ENCODE results near the gene CHEK1.
"Not testable (repeated sequence)": the region's sequence is repeated elsewhere in the genome, so short reads cannot be mapped to it uniquely, and the experiment has no call there.

CHEK1 gene

GRCh38 chr11:125624756-125625213 lies at the start of gene CHEK1:
CHEK1 (plus strand) TSS chr11:125625163; CDS start chr11:125626769, 1,606 bp downstream.
- DNase-seq (ENCODE audit: low read depth in 2 of 2): no peak

- not testable (repeated sequence) for DNase-seq (ENCODE audit: low read depth in 2 of 2)
These were observed 47.8 kb upstream of the CHEK1 start for GRCh38 chr11:125577181-125577580.

GRCh38 chr11:125578783-125579182 lies 46.2 kb upstream of the CHEK1 start:
- no peak for DNase-seq (ENCODE audit: low read depth in 2 of 2)

GRCh38 chr11:125579811-125580210 lies 45.2 kb upstream of the CHEK1 start:
- no peak for DNase-seq (ENCODE audit: low read depth in 2 of 2)

- DNase-seq (ENCODE audit: low read depth in 2 of 2): no peak
These were observed 41.5 kb upstream of the CHEK1 start for GRCh38 chr11:125583496-125583895.

GRCh38 chr11:125585487-125585886 lies 39.5 kb upstream of the CHEK1 start:
- DNase-seq (ENCODE audit: low read depth in 2 of 2): no peak

- no peak for DNase-seq (ENCODE audit: low read depth in 2 of 2)
These were observed 38.3 kb upstream of the CHEK1 start for GRCh38 chr11:125586623-125587022.

- DNase-seq (ENCODE audit: low read depth in 2 of 2): no peak
These were observed 37.5 kb upstream of the CHEK1 start for GRCh38 chr11:125587480-125587879.

GRCh38 chr11:125588505-125588904 lies 36.5 kb upstream of the CHEK1 start:
- DNase-seq (ENCODE audit: low read depth in 2 of 2): no peak

- peak in 1 of 2 experiments; percentile 22 for DNase-seq (ENCODE audit: low read depth in 2 of 2)
These were observed 33.2 kb upstream of the CHEK1 start for GRCh38 chr11:125591649-125592304.

GRCh38 chr11:125592305-125593113 lies 32.5 kb upstream of the CHEK1 start, which contains the start of gene STT3A:
STT3A (plus strand) TSS chr11:125592852; CDS start chr11:125595916, 3,064 bp downstream.
- DNase-seq (ENCODE audit: low read depth in 2 of 2): peak; percentile 95 to 97

GRCh38 chr11:125593114-125593820 lies 31.7 kb upstream of the CHEK1 start:
- no peak for DNase-seq (ENCODE audit: low read depth in 2 of 2)

GRCh38 chr11:125594958-125595357 lies 30.0 kb upstream of the CHEK1 start:
- DNase-seq (ENCODE audit: low read depth in 2 of 2): no peak

GRCh38 chr11:125600663-125601062 lies 24.3 kb upstream of the CHEK1 start:
- DNase-seq (ENCODE audit: low read depth in 2 of 2): no peak

- no peak for DNase-seq (ENCODE audit: low read depth in 2 of 2)
These were observed 21.8 kb upstream of the CHEK1 start for GRCh38 chr11:125603207-125603606.

- DNase-seq (ENCODE audit: low read depth in 2 of 2): no peak
These were observed 19.5 kb upstream of the CHEK1 start for GRCh38 chr11:125605417-125605816.

GRCh38 chr11:125609545-125609944 lies 15.4 kb upstream of the CHEK1 start:
- DNase-seq (ENCODE audit: low read depth in 2 of 2): no peak

GRCh38 chr11:125618383-125618782 lies 6.6 kb upstream of the CHEK1 start:
- DNase-seq (ENCODE audit: low read depth in 2 of 2): no peak

- DNase-seq (ENCODE audit: low read depth in 2 of 2): no peak
These were observed 3.0 kb upstream of the CHEK1 start for GRCh38 chr11:125621995-125622394.

- no peak for DNase-seq (ENCODE audit: low read depth in 2 of 2)
These were observed 1.9 kb upstream of the CHEK1 start for GRCh38 chr11:125623064-125623463.

- DNase-seq (ENCODE audit: low read depth in 2 of 2): no peak
These were observed 264 bp downstream of the CHEK1 start for GRCh38 chr11:125625225-125625629.

GRCh38 chr11:125625630-125626287 lies 796 bp downstream of the CHEK1 start:
- peak; percentile 82 to 86 for DNase-seq (ENCODE audit: low read depth in 2 of 2)
